Fibroblast of lung (primary cell): Measurements from ENCODE around the gene STAC2.

Experiments
- CTCF ChIP-seq, 2 donors: IDR thresholded peaks in 1 of 2; conservative IDR thresholded peaks in 1 of 2; 1 replicate in 1 of 2; 2 replicates in 1 of 2; pipeline ENCODE4 v1.5.1; 2011 to 2012; ENCODE audit warnings: low read length in 2 of 2, control low read depth in 1 of 2, inconsistent platforms in 1 of 2, low read depth in 1 of 2, mild to moderate bottlenecking in 1 of 2
- EZH2 ChIP-seq: IDR thresholded peaks from 2 replicates; pipeline ENCODE4 v1.5.1; 2012; ENCODE audit warnings: low read length, control low read depth, mild to moderate bottlenecking; ENCODE audit errors: missing control alignments

DNA sequence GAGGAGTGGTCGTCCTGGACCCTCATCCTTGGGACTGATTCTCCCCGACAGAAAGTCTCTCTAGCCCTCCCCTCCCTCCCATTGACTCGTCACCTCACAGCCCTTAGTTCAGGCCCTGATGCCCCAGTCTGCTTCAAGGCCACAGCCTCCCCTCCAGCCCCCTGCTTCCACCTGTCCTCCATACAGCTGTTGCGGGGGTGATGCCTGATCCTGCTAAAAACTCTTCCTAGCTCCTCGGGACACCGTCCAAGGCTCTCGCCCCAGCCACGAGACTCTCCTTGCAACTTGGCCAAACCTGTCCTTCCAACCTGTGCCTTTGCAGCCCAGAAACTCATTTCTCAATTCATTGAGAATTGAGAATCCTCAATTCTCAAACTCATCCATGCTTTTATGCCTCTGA is 6.8 kb downstream of the STAC2 start:
- TF ChIP-seq CTCF (conservative IDR thresholded peaks at IDR 0.05 in 1 of 2, IDR thresholded peaks at IDR 0.05 in 1 of 2; ENCODE audit: low read depth in 1 of 2, low read length in 2 of 2) (no peak), EZH2 (no peak)
